AG04449 (cell line): ENCODE results near the gene AK2.

Experiments used
- CTCF ChIA-PET: fragments of 350-600 bp; formaldehyde crosslinking; extraction: SDS; loops from one replicate; lab custom pipeline; 2021; ENCODE audit warnings: antibody characterized with exemption; lab: Yijun Ruan, JAX
- POLR2A ChIA-PET: fragments of 400-600, 350-600 bp; formaldehyde crosslinking; extraction: SDS; loops from one replicate; lab custom pipeline; 2020; ENCODE audit warnings: antibody characterized with exemption, inconsistent platforms; lab: Yijun Ruan, JAX
- DNase-seq: peaks from one replicate; pipeline ENCODE4 v3.0.0-alpha.2; 2010; ENCODE audit warnings: low read depth, low spot score
- H3K4me3 ChIP-seq: 2 replicates; pipeline ENCODE4 v1.5.1; 2011; ENCODE audit warnings: low read depth, mild to moderate bottlenecking, control low read depth, low read length
- TF ChIP-seq, protein P1 (sequence below): IDR thresholded peaks from one replicate; pipeline ENCODE4 v1.5.1; 2011; ENCODE audit warnings: mild to moderate bottlenecking, moderate library complexity, low read length, control low read depth, inconsistent platforms; ENCODE audit not compliant: insufficient read depth; ENCODE audit errors: missing control alignments

The AK2 gene

DNA sequence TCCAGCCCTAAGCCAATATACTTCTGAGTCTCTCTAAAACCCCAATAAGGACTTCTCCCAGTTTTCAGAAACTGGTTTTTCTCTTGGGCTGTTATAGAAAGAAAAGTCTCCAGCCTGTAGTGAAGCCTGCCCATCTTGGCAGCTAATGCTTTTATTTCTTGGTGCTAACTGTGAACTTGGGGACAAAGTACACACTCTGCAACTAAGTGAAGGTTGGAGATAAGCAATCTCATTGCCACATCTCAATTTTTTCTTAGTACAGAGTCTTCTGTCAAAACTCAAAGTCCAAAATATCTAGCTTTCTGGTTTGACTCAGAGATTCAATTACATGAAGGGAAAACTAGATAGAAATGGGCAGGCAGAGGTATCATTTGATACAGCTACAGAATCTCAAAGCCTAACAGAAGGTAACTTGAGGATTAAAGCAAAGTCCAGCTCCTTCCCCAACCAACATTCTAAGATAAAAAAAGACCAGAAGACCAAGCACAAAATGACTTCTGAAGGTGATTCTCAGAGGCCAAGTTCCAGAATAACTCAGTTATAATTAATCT lies 14.0 kb downstream of the AK2 start:
- TF ChIP-seq, protein P1, sequence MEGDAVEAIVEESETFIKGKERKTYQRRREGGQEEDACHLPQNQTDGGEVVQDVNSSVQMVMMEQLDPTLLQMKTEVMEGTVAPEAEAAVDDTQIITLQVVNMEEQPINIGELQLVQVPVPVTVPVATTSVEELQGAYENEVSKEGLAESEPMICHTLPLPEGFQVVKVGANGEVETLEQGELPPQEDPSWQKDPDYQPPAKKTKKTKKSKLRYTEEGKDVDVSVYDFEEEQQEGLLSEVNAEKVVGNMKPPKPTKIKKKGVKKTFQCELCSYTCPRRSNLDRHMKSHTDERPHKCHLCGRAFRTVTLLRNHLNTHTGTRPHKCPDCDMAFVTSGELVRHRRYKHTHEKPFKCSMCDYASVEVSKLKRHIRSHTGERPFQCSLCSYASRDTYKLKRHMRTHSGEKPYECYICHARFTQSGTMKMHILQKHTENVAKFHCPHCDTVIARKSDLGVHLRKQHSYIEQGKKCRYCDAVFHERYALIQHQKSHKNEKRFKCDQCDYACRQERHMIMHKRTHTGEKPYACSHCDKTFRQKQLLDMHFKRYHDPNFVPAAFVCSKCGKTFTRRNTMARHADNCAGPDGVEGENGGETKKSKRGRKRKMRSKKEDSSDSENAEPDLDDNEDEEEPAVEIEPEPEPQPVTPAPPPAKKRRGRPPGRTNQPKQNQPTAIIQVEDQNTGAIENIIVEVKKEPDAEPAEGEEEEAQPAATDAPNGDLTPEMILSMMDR: no peak
- no peak overlapping the region for H3K4me3 ChIP-seq
- DNase-seq: no peak
- CTCF ChIA-PET: interaction anchor here (1.0 to 5.6 kb wide), 5 partner anchors 9 to 91 kb away, joined by 3 to 45 read pairs (median 5); no protein-coding TSS in a partner anchor
- POLR2A ChIA-PET: interaction anchor here (0.6 kb wide), 1 partner anchor 79 kb away, joined by 3 read pairs; no protein-coding TSS in a partner anchor

DNA sequence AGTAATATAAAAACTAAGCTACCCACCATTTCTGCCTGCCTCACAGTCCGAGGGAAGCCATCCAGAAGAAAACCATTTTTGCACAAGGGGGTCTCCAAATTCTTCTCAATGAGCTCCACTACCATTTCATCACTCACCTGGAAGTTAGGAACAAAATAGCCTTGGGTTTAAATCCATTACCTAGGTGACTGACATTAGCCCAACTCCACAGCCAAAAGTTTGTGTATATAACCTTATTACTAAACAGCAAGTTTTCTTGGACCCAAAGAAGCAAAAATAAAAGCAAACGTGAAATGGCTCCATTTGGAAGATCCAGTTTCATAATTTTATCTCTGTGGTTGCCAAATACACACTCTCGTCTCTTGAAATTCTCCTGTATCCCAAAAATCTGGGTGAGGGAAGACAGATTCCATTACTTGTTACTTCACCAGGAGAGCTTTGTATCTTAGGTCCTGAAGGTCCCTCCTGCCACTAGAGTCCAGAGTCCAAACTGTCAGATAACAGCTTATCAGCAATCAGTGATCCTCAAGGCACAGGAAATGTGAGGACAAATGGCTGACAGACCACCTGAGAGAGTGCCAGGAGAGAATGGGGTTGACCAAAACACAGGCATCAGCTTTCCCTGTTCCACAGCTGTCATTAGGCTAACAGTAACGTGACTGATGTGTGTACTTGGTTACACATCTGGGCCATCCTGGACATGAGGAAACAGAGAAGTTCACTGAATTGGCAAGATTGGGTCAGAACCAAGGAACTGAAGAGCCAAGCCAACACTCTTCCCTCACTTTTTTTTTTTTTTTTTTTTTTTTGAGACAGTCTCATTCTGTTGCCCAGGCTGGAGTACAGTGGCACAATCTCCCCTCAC lies 14.9 kb downstream of the AK2 start:
- H3K4me3 ChIP-seq: no peak overlapping the region
- TF ChIP-seq, protein P1: no peak
- CTCF ChIA-PET: interaction anchor here (0.6 to 5.6 kb wide), 5 partner anchors 8 to 90 kb away, joined by 3 to 45 read pairs (median 5); no protein-coding TSS in a partner anchor
- no peak for DNase-seq
- POLR2A ChIA-PET: no interaction called here

DNA sequence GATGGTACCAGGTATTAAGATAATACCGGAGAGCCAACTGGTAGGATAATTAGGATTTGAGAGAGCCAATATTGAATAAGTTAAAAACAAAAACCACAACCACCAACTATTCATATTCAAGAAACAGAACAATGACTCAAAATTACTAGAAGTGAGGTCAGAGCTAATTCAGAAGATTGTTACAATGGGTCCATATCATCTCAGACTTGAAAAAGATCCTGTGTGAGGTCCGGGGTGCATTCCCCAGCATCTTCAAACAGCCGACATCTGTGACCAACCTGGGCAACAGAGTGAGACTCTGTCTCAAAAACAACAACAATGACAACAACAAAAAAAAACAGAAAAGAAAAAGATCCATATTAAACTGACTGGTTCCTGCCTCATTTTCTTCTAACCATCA lies 18.6 kb downstream of the AK2 start:
- TF ChIP-seq, protein P1: no peak
- POLR2A ChIA-PET: no interaction called here

DNA sequence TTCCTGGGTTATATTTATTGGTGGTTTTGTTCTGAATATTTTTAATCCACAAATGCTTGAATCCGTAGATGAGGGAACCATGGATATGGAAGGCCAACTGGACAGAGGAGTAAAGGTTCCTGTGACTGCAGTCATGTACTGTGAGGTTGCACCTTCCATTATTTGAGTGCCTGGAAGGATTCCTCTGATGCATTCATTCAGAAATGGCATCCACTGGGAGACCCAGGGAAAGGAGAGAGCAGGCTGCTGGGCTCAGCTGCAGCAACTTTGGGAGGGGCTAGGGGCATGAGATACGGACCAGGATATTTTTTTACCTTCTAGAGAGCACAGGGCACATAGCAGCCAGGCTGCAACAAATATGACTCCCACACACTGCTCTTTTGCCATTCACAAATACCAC lies 19.5 kb downstream of the AK2 start:
- no peak overlapping the region for H3K4me3 ChIP-seq
- TF ChIP-seq, protein P1: no peak
- DNase-seq: no peak
- POLR2A ChIA-PET: no interaction called here
- CTCF ChIA-PET: interaction anchor here (0.6 to 2.9 kb wide), 4 partner anchors 8 to 557 kb away, joined by 3 to 9 read pairs (median 3); no protein-coding TSS in a partner anchor

More for the DNA sequence above, 18.6 kb downstream of the AK2 start:
- no peak for DNase-seq
- CTCF ChIA-PET: interaction anchor here (1.2 to 5.6 kb wide), 3 partner anchors 9 to 69 kb away, joined by 3 to 45 read pairs (median 3); no protein-coding TSS in a partner anchor
- H3K4me3 ChIP-seq: no peak overlapping the region

DNA sequence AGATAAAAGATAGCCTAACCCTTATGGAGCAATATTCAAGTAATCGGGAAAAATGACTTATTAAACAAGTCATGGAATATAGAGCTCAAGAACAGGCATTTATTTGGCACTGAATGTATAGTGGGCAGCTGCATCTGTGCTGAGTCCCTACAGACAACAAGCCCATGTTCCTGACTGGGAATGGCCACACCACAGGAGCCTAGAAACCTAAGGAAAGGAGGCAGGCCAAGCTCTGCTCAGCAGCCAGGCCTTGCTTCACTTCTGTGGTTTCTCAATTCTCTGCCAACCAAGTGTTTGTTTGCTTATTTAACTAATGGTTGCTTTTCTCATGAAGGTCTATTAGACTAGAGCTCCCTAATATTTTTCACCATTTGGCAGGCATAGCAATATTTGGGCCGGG lies 21.5 kb downstream of the AK2 start:
- no peak overlapping the region for H3K4me3 ChIP-seq
- TF ChIP-seq, protein P1: no peak
- ChIA-PET POLR2A (no interaction called here), CTCF (interaction anchor here (0.6 to 2.9 kb wide), 10 partner anchors 8 to 80 kb away, joined by 3 to 9 read pairs (median 4); no protein-coding TSS in a partner anchor)
- no peak for DNase-seq
